RPMI7951 (cell line): ENCODE measurements around the gene PWP1. TPM values are rescaled to one million over a fixed set of nuclear protein-coding genes. Genes with fewer than 3 reads are reported as not detected.
"Not testable (repeated sequence)": the region's sequence is repeated elsewhere in the genome, so short reads cannot be mapped to it uniquely, and the experiment has no call there.

Source experiments
- DNase-seq: peaks from one replicate; pipeline ENCODE4 v3.0.0-alpha.2; 2012; ENCODE audit warnings: low read depth
- total RNA-seq: library from RNA; depleted of rRNA; stranded (reverse); fragments of >200 nt; shearing (Covaris generic); gene quantifications from 2 replicates; pipeline ENCODE4 v1.2.3, GENCODE V29; 2014

PWP1 gene
- total RNA-seq, 1 experiment from 2014 or later = 59.6 TPM

- DNase-seq = no peak
Observed at GRCh38 chr12:107668320-107669098, 17.1 kb upstream of the PWP1 start.

GRCh38 chr12:107669946-107670345 is 15.7 kb upstream of the PWP1 start:
- DNase-seq = no peak

DNA sequence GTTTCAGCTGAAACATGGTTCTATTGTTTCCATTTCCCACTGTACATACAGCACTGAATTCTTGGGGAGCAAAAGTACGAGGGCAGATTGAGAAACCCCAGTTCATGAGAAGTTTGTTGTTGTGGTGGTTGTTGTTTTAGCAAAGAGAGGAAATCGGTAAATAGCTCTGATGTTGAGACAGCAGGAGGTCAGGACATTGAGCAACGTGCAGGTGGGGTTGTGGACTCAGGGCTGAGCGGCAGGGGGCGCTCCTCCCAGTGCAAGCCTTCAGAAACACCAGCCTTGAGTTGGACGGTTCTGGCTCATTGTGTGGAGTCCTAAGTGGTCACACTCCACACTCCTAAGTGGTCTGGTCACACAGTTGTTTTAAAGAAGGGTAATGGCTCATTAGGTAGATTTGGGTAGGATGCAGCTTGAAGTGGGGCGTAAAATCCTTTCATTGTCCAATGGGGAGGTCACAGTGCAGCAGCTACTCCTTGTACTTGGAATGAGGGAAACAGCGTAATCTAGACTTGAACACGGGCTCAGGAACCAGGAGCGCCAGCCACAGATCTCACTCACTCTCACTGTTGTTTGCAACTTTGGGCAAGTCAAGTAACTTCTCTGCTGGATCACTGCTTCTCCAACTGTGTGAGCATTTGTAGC is 14.5 kb upstream of the PWP1 start:
- no peak for DNase-seq

- no peak for DNase-seq
Observed at GRCh38 chr12:107677671-107678070, 7.9 kb upstream of the PWP1 start.

GRCh38 chr12:107679336-107679735 is 6.3 kb upstream of the PWP1 start:
- DNase-seq = no peak

DNA sequence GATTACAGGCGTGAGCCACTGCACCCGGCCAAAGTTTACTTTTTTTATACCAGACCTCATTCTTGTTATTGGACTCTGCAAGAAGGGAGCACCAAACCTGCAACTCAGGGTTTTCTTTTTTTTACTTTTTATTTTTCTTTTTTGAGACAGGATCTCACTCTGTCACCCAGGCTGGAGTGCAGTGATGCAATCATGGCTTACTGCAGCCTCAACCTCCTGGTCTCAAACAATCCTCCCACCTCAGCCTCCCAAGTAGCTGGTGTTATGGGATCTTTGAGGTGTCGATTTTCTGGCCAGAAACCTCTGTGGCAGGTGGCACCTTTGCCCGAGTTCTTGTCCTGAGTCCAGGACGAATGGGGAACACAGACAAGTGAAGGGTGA is 4.2 kb upstream of the PWP1 start:
- DNase-seq = no peak

- DNase-seq = no peak
Observed at GRCh38 chr12:107681836-107682820, 3.5 kb upstream of the PWP1 start.

DNA sequence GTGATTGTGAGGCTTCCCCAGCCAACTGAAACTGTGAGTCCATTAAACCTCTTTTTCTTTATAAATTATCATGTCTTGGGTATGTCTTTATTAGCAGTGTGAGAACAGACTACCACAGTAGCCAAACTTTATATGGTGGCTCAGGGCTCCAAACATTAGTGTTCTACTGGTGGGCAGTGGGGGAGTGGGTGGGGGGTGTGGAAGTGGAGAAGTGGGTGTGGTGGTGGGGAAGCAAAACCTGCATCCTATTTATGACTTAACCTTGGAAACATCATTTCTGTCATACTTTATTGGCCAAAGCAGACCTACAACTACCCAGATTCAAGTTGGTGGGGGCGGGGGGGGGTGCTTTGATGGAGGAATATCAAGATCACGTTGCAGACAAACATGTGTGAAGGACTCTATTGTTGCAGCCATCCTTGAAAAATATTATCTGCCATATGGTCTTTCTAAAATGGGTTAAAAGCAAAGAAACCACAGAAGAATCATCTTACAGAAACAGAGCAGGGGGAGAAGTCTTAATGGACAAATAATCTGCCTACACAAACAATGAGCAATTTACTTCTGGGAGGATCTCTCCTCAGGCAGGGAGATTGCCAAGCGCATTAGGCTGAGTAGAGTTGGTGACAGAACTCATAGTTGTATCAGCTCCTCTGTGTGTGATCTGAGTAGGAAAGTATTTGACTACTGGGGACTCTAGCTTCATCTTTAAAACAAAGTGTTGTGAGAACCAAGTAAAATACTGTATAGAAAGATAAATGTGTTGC is 1.4 kb upstream of the PWP1 start:
- peak; percentile 20 for DNase-seq

DNA sequence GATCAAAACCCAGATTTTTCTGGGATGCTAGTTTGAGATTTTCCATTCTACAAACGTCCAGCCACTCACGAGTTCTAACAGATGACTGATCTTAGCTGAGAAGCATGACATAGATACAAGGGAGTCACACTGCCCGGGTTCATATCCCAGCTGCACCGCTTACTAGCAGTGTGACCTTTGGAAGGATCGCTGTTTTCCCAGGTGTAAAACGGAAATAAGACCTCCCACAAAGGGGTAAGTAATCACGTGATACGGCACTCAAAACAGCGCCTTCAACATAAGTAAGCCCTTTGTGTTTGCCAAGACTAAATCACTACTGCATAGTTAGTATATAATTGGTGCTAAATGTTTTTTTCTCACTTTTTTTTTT is 624 bp upstream of the PWP1 start:
- no peak for DNase-seq

DNA sequence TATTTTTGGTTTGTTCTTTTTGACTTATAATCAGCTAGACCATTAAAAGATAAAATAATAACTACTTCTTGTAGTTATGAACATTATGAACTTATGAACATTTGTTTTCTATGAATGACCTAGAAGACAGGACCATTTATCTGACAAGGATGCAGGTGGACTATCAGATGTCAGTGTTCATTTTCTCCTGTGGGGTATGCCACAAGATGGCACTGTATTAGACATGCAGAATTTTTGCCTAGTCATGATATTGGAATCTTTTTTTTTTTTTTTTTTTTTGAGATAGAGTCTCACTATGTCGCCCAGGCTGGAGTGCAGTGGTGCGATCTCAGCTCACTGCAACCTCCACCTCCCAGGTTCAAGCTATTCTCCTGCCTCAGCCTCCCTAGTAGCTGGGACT is 10.2 kb downstream of the PWP1 start:
- DNase-seq = peak; percentile 22

- no peak for DNase-seq
Observed at GRCh38 chr12:107702106-107702505, 16.5 kb downstream of the PWP1 start.

- no peak for DNase-seq
Observed at GRCh38 chr12:107704041-107704440, 18.4 kb downstream of the PWP1 start.

DNA sequence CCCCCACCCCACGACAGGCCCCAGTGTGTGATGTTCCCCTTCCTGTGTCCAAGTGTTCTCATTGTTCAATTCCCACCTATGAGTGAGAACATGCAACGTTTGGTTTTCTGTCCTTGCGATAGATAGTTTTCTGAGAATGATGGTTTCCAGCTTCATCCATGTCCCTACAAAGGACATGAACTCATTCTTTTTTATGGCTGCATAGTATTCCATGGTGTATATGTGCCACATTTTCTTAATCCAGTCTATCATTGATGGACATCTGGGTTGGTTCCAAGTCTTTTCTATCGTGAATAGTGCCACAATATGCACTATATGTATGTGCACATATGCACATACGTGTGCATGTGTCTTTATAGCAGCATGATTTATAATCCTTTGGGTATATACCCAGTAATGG is 19.9 kb downstream of the PWP1 start:
- DNase-seq = not testable (repeated sequence)

GRCh38 chr12:107715780-107716179 is 30.2 kb downstream of the PWP1 start:
- DNase-seq = no peak

DNA sequence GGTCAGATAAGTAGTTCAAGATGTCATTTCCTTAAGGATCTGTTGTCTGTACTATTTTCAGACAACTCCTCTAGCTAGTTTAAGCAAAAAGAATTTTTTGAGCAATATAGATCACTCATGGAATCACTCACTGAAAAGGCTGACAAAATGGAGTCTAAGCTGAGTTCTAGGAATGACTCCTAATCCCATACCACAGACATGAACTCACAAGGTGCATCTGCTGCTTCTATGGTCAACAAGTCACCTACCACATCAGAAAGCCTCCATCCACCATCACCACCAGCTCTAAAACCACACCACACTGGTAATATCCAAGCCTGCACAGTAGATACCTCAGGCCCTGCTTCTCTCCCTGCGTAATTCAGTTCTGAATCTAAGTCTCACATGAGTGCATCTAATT is 33.0 kb downstream of the PWP1 start:
- DNase-seq = no peak

- not testable (repeated sequence) for DNase-seq
Observed at GRCh38 chr12:107727327-107727726, 41.7 kb downstream of the PWP1 start.

DNA sequence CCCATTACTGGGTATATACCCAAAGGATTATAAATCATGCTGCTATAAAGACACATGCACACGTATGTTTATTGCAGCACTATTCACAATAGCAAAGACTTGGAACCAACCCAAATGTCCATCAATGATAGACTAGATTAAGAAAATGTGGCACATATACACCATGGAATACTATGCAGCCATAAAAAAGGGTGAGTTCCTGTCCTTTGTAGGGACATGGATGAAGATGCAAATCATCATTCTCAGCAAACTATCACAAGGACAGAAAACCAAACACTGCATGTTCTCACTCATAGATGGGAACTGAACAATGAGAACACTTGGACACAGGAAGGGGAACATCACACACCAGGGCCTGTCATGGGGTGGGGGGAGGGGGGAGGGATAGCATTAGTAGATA is 42.1 kb downstream of the PWP1 start:
- DNase-seq = not testable (repeated sequence)

DNA sequence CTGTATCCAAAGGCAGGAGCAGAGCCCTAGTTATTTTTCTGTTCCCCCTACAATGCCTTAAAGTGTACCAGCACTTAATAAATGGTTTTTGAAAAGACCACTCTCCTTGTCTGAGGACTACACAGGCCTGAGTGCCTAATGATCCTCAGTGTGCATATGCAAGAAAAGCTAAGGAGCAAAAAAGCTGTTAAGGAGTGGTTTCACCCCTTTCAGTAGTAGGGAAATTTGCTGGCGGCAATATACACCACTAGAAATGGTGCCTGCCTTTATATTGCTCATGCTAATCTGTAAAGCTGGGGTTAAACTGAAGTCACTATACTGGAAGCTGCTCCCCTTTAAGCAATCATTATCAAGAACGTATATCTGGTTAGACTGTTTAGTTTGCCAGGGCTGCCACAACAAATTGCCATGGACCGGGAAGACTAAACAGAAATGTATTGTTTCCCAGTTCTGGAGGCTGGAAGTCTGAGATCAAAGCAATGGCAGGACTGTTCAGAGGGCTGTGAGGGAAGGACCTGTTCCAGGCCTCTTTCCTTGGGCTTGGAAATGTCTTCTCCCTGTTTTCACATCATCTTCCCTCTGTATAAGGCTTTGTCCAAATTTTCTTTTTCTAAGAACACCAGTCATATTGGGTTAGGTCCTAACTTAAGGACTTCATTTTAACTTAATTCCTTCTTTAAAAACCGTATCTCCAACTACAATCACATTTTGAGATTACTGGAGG is 45.2 kb downstream of the PWP1 start:
- DNase-seq = no peak

- DNase-seq = no peak
Observed at GRCh38 chr12:107731366-107731765, 45.8 kb downstream of the PWP1 start.

DNA sequence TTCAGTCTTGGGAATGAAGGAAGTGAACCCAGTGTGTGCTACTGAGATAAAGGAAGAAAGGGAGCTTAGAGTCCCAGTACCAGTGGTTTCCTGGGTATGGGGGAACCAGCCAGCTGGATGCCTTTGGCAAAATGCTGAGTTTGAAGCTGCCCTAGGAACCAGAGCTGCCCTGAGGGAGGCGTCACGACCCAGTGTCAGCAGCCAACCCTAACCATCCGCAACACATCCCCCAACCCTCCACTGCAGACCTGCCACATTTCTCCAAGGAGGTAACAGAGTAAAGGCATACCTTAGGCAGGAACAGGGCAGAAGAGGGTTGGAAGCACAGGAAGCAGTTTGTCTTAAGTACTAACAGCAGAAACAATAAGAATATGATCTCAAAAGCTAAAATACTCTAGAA is 46.8 kb downstream of the PWP1 start:
- DNase-seq = no peak

- no peak for DNase-seq
Observed at GRCh38 chr12:107734139-107734538, 48.5 kb downstream of the PWP1 start.
